NCI-H1105 (cell line): Measurements from ENCODE around the gene PLSCR3.
"Not testable (repeated sequence)": the region's sequence is repeated elsewhere in the genome, so short reads cannot be mapped to it uniquely, and the experiment has no call there.

Source experiments
- DNase-seq: peaks from one replicate; lab custom pipeline; 2025; lab: John Stamatoyannopoulos, UW

Gene PLSCR3

DNA sequence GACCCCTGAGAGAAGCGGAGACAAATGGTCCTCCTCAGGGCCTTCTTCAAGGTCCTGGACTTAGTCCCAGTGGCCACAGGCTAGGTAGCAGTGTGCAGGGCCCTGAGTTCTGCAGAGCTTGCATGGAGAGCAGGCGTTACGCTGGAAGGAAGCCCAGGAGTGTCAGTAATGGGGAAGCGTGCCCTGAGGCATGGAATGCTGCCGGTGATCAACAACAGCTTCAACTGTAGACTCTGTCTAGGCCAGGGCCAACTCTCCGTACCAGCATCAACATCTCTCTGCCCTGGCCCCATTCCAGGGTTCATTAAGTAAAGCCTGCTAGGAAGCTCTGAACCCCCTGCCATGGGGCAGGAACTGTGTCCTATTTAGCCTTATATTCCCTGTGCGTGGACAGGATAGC lies 14.0 kb downstream of the PLSCR3 start:
- peak; percentile 90 for DNase-seq

DNA sequence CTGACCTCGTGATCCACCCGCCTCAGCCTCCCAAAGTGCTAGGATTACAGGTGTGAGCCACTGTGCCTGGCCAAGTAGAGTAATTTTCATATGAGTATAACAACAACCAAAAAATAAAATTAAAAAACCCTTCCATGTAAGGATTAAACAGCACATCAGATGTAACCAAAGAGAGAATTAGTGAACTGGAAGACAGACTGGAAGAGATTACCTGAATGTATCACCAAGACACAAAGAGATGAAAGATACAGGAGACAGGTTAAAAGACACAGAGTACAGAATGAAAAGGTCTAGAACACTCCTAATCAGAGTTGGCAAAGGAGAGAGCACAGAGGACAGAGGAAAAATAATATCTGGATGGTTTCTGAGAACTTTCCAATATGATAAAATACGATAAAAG lies 15.2 kb downstream of the PLSCR3 start:
- no peak for DNase-seq

DNA sequence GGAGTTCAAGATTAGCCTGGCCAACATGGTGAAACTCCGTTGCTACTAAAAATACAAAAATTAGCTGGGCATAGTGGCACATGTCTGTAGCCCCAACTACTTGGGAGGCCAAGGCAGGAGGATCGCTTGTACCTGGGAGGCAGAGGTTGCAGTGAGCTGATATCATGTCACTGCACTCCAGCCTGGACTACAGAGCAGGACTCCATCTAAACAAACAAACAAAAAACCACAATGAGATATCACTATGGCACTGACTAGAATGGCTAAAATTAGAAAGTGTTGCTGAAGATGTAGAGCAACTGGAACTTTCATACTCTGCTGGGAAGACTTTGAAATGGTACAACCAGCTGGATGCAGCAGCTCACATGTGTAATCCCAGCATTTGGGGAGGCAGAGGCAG lies 20.0 kb downstream of the PLSCR3 start:
- DNase-seq = no peak

DNA sequence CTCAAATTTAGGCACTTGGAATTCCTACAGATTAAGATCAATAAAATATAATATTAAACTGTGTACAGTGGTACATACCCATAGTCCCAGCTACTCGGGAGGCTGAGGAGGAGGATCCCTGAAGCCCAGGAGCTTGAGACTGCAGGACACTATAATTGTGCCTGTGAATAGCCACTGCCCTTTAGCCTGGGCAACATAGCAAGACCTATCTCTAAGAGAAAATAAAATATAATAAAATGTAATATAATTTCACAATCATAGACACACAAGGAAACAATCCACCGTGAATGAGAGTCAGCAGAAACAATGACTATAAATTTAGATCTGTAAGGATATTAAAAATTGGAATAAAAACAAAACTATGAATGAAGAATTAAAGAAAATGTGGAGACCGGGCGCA lies 23.5 kb downstream of the PLSCR3 start:
- DNase-seq = no peak

DNA sequence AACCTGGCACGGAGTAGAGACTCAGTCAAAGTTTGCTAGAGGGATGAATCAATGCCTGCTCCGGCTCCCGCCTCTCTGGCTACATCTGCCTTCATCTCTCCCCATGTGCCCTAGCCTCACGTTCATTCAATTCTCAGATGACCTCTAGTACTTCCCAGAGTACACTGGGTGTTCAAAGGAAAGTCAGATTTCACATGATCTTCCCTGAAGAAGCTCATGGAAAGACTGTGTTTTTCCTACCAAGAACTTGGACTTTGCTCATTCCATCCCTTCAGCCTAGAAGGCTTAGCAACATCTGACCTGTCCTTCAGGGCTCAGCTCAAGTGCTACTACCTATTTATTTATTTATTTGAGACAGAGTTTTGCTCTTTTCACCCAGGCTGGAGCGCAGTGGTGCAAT lies 24.5 kb downstream of the PLSCR3 start:
- no peak for DNase-seq

DNA sequence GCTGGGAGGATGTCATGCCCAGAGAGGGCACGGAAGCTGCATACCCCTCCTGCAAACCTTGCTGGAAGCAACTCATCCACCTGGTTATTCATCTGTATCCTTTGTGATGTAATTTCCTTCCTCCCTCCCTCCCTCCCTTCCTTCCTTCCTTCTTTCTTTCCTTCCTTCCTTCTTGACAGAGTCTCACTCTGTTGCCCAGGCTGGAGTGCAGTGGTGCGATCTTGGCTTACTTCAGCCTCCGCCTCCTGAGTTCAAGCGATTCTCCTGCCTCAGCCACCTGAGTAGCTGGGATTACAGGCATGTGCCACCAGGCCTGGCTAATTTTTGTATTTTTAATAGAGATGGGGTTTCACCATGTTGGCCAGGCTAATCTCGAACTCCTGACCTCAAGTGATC lies 25.7 kb downstream of the PLSCR3 start:
- not testable (repeated sequence) for DNase-seq

DNA sequence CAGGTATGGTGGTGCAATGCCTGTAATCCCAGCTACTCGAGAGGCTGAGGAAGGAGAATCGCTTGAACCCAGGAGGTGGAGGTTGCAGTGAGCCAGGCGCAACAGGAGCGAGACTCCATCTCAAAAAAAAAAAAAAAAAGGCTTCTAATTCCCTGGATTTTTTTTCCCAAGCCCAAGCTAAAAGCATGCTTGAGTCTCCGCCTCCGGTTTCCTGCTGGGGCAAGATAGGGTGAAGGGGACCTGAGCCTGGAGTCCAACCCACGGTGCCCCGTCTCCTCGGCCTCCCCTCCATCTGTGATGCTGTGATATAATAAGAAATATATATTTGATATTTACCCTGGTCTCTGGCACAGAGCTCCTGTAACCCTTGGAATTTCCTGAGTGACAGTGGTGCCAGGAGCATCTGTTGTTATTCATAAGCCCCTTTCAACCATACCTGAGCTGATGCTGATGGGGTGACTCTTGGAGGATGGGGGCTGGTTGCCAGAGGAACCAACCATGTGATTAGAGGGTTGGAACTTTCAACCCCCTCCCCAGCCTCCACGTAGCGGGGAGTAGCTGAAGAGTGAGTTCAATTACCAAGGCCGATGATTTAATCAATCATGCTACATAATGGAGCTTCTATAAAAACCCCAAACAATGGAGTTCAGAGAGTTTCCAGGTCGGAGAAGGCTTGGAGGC lies 26.3 kb downstream of the PLSCR3 start:
- no peak for DNase-seq

DNA sequence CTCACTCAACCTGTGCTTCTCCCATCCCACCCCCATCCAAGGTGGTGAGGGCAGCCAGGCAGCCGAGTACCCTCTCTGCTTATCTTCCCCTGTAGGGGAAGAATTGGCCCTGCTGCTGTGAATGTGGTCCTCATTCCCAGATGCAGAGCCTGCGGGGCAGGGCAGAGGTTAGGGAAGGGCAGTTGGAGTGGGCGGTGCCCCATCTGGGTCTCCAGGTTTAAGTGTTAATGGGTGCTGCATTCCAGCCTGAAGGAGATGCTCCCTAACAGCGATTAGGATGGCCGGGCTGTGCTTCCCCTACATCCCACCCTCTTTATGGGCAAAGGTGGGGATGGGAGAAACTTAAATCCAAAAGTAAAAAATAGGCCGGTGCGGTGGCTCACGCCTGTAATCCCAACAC lies 27.2 kb downstream of the PLSCR3 start:
- DNase-seq = no peak

DNA sequence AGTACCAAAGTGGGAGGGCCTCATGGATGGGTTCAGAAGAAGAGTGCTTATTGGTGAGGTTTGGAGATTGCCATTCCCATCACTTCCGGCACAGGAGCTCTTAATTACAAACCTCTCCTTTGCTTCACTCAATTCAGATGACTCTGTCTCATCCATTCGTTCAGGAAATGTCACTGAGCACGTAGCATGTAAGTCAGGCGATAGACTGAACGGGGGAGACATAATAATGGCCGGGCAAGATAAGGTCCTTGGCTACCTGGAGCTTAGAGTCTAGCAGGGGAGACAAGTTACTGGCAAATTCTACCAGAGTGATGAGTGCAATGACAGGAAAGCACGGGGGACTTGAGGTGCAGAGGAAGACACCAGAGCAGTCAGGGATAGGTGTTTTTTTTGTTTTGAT lies 28.4 kb downstream of the PLSCR3 start:
- DNase-seq = not testable (repeated sequence)

DNA sequence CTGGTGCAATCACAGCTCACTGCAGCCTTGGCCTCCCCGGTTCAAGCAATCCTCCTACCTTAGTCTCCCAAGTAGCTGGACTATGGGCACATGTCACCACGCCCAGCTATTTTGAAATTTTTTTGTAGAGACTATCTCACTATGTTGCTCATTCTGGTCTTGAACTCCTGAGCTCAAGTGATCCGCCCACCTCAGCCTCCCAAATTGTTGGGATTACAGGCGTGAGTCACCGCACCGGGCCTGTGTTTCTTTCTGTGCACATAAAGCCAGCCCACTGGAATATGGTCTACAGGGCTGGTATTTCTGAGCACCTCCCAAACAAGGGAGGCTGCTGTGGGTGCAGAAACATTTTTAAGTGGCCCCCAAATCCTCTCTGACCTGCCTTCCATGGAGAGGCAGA lies 31.0 kb downstream of the PLSCR3 start:
- no peak for DNase-seq

DNA sequence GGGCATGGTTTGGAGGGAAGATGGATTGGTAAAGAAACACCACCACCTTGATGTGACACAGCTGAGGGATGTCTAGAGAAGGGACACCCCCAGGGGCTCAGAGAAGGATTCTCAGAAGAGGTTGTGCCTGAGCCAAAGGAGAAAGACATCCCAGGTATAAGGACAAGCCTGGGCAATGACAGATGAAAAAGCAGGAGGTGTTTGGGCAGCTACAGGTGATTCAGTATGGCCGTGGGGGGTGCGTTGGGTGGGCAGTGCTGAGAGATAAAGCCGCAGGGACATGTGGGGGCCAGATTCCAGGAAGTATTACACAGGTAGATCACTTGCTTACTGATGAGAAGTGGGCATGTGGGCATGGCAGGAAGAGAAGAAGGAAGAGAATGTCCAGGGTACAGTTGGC lies 32.4 kb downstream of the PLSCR3 start:
- DNase-seq = no peak

DNA sequence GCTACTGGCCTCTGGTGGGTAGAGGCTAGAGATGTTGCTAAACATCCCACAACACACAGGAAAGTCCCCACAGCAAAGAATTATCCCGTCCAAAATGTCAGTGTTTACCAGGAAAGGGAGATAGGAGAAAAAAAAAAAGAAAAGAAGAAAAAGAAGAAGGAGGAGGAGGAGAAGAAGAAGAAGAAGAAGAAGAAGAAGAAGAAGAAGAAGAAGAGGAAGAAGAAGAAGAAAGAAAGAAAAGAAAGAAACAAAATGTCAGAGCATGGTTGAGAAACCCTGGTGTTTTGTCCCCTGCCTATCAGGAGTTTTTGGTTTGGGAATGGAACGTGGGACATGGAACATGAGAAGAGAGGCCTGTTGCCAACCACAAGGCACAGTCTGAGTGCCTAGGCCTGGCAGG lies 36.9 kb downstream of the PLSCR3 start:
- DNase-seq = no peak

DNA sequence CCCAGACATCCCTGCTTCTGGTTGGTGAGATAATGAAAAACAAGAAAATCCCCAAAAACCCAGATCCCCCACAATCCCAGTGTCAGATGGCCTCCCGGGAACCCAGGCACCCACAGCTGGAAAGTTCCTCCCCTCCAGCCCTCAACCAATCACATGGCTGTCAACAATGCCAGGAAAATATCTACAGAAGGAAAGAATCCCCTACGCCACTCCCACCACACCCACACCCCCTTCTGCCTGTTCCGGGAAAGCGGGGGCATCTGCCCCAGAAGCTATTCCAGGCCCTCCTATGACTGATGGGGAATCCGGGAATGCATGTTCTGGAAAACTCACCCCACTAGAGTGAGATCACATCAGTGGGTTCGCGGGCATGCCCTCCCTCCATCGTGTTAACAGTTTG lies 37.6 kb downstream of the PLSCR3 start:
- no peak for DNase-seq

DNA sequence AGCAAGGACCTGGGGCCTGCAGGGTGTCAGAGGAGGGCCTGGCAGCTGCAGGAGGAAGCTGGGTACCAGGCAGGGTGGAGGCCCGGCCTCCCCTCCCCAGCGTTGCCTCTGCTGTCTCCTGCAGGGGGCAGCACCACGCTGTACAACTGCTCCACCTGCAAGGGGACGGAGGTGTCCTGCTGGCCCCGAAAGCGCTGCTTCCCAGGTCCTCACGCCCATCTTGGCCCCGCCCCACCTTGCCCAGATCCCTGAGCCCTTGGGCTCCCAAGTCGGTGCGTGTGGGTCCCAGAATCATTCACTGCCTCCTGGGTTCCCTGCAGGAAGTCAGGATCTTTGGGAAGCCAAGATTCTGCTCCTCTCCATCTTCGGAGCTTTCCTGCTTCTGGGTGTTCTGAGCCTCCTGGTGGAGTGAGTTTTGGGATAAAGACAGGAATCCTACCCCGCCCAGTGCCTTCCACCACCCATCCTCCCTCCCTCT lies 38.2 kb downstream of the PLSCR3 start:
- DNase-seq = peak; percentile 83

DNA sequence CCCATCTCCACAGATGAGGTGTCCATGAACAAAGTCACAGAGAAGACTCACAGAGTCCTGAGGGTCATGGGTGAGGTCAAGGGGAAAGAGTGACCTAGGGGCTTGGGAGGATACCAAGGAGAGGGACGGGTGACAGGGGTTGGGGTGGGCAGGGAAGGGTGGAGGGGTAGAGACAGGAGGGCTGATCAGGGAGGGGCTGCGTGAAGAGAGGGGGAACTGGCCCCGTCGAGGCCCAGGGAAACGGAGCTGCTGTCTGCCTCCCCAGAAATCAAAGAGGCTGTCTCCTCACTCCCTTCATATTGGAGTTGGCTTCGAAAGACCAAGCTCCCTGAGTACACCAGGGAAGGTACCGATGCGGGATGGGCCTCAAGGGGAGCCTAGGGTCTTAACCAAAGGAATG lies 38.8 kb downstream of the PLSCR3 start:
- DNase-seq = no peak

DNA sequence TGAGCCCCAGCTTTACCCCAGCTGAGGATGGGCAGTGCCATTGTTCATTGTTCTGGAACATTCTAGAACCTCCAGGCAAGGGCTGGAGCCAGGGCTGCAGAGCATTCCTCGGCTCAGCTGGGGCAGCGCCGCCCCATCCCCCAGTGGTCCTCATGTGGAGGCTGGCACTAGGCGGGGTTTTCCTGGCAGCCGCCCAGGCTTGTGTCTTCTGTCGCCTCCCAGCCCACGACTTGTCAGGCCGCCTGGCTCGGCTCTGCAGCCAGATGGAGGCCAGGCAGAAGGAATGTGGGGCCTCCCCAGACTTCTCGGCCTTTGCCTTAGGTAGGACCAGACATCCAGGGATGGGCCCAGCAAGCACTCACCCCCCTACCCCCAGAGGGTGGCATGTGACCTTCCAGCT lies 39.3 kb downstream of the PLSCR3 start, which contains the start of gene TMEM95:
TSS of gene TMEM95 (plus strand) at position 104 of the 400 bp plus-strand sequence. CDS start at position 153, 49 bp downstream.
- DNase-seq = no peak

DNA sequence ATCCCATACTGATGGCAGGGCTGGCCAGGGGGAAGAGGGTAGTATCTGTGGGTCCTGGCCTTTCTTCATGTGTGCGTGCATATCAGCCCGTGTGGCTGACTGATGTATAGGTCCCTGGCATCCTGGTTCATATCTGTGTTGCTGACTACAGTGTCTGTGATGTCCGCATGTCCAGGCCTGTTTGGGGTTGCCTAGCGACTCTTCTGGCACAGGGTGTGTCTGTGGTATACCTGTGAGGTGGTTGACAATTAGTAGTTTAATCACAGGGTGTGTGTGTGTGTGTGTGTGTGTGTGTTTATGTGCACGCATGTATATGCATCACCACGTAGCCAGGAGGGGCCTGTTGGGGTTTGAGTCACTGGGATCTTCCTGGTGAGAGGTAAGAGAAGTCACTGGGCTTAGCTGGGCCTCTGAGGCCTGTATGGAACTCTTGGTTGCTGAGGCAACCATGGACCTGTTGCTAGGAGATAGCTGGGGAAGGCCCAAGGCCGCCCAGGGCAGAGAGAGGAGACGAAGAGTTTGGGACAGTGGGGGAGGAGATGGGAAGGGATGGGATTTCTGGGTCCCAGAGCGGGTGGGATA lies 40.0 kb downstream of the PLSCR3 start:
- peak; percentile 32 for DNase-seq

DNA sequence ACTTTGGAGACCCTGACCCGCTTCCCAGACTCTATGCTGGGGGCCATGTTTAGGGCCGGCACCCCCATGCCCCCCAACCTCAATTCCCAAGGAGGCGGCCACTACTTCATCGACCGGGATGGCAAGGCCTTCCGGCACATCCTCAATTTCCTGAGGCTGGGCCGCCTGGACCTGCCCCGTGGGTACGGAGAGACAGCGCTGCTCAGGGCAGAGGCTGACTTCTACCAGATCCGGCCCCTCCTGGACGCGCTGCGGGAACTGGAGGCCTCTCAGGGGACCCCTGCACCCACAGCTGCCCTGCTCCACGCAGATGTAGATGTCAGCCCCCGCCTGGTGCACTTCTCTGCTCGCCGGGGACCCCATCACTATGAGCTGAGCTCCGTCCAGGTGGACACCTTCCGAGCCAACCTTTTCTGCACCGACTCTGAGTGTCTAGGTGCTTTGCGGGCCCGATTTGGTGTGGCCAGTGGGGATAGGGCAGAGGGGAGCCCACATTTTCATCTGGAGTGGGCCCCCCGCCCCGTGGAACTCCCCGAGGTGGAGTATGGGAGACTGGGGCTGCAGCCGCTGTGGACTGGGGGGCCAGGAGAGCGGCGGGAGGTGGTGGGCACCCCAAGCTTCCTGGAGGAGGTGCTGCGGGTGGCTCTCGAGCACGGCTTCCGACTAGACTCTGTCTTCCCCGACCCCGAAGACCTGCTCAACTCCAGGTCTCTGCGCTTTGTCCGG lies 41.3 kb downstream of the PLSCR3 start:
- no peak for DNase-seq

DNA sequence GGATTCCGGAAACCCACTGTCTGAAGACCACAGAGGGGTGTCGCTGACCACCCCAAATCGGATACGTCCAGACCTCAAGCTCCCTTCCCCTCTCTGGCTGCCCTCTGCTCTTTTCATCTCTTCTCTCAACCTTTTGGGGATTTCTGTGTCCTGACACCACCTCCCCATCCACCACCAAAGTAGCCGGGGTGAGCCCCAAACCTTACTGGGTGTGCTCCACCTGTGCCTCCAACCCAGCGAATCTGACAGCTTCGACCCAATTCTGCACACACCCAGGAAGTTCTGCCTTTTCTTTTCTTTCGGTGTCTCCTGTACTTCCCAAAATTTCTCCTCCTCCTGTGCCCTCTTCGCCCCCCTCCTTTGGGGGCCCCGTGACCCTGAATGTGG lies 41.8 kb downstream of the PLSCR3 start:
- no peak for DNase-seq

DNA sequence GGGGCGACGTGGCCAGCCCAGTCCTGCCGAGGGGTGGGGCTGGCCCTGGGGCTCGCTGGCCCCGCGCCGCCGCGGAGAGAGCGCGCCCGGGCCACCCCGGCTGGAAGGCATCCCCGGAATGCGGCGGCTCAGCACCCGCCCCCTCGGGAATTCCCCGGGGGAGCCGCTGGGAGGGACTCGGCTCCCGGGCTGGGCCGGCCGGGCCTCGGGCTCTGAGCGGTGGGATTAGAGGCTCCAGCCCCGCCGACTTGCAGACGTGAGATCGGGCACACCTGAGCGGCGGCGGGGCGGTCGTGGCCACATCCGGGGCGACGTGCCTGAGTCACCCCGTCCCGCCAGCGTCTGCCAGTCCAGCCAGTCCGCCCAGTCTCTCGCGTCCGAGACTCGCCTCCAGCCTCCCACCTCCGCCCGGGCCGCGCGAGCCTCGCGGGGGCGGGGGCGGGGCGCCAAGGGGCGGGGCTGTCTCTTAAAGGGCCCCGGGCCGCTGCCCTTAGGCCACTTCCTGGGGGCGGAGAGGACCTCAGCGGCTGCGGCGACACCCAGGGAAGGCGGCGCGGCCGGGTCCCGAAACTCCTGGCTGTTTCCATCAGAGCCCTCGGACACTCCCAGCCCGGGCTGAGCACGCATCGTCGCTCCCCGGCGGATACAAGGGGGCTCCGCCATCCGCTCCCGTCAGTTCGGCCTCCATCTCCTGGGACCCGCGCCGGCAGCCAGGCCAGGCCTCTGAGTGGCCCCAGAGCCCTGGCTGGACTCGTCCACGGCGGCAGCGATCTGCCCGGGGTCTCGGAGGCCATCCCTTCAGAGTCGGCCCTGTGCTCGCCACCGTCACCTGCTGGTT lies 42.4 kb downstream of the PLSCR3 start, which contains the start of gene KCTD11:
TSS of gene KCTD11 (plus strand) at position 498 of the 838 bp plus-strand sequence.
- peak; percentile 51 for DNase-seq

DNA sequence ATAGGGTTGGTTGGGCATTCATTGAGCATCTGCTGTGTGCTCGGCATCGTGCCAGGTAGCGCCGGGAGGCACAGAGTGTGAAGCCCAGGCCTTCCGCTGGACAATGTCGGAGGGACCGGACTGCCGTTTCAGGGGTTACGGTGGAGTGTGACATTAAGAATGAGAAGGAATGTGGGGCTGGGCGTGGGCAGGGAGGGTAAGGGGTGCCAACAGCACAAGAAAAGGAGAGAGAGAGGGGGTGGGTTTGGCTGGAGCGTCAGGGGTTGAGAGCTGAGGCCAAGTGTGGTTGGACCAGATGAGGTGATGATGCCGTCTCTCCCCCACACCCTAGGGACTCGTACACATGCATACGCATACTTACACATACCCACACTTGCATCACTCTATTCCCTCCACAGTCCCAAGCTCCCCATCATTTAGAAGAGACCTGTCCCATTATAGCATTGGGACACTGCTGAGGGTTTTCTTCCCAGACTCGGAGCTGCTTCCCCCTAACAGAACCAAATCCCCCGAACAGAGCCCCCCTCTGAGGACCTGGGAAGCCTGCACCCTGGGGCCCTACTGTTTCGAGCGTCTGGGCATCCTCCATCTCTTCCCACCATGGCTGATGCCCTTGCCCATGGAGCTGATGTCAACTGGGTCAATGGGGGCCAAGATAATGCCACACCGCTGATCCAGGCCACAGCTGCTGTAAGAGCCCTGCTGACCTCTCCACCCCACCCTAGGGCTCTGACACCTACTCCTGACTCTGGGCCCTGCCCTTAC lies 45.7 kb downstream of the PLSCR3 start:
- no peak for DNase-seq
